ENCODE data around the gene DIAPH1. TPM values are rescaled to one million over a fixed set of nuclear protein-coding genes. Genes with fewer than 3 reads are reported as not detected.
A peak's percentile ranks its signal among the peaks of the same experiment; 100 is the strongest.

Gene DIAPH1
- polyA plus RNA-seq, 3 donors from 2014 or later: 108 to 187 (median 123) TPM

DNA sequence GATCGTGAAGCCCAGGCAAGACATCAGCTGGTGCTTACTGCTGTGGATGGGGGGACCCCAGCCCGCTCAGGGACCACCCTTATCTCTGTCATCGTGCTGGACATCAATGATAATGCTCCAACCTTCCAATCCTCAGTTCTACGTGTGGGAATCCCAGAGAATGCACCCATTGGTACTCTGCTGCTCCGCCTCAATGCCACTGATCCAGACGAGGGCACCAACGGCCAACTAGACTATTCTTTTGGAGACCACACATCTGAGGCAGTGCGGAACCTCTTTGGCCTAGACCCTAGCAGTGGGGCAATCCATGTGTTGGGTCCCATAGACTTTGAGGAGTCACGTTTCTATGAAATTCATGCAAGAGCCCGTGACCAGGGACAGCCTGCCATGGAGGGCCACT is 129.0 kb downstream of the DIAPH1 start:
- Mint-ChIP-seq H3K27ac (no peak overlapping the region), H3K27me3 (ENCODE audit: low read depth in 3 of 3) (peaks cover 13 to 28% (median 23%) of the 10 kb centered on the region in 3 donors)

DNA sequence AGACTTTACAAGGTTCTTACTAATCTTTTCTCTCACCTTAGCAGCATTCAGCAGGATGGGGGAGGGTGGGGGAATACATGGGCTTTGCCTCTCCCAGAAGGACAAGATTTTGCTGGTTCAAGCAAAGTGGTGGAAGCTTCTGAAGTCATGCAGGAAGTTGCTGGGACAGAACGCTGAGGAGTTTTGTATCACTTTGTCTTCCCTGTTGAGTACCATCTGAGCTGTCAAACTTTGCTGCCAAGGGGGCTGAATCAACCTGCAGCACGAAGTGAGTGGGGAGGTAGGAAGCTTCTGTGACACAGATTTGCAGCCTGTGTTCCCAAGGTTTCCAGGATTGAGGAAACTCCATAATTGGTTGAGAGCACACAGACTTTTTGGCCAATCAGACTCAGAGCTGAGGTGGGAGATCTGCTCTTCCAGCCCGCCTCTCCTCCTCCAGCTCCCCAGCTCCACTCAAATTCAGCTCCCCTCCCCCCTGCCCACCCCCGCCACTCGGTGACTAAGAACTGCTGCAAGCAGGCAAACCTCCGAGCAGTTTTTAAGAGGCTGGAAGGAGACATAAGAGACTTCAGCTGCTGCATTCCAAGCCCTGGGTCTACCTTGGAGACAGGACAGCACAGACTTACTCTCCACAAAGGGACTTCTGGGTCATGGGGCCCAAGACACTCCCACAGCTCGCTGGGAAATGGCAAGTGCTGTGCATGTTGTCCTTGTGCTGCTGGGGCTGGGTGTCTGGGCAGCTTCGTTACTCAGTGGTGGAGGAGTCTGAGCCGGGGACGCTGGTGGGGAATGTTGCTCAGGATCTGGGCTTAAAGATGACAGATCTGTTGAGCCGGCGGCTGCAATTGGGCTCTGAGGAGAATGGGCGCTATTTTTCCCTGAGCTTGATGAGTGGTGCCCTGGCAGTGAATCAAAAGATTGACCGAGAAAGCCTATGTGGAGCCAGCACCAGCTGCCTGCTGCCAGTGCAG is 129.9 kb downstream of the DIAPH1 start, which contains the start of gene PCDHGC5:
PCDHGC5 (plus strand) TSS at position 491 of the 971 bp plus-strand sequence; CDS start at position 651, 160 bp downstream.
- Mint-ChIP-seq H3K36me3 (peaks cover 0 to 4% (median 0%) of the 10 kb centered on the region in 3 donors), H3K27me3 (ENCODE audit: low read depth in 3 of 3) (peaks cover 12 to 29% (median 22%) of the 10 kb centered on the region in 3 donors), H3K4me1 (peaks cover 6 to 22% of the 10 kb centered on the region in 2 donors), H3K4me3 (no peak within 1 kb of the TSS), H3K27ac (no peak within 1 kb of the TSS), H3K9me3 (peaks cover 0 to 6% (median 0%) of the 10 kb centered on the region in 6 donors)
- DNase-seq: no peak

More for the DNA sequence above, 129.0 kb downstream of the DIAPH1 start:
- DNase-seq: no peak
- H3K4me3 Mint-ChIP-seq: no peak overlapping the region
- H3K4me1 Mint-ChIP-seq: peaks cover 8 to 14% of the 10 kb centered on the region in 2 donors
- peaks cover 0 to 4% (median 0%) of the 10 kb centered on the region in 3 donors for H3K36me3 Mint-ChIP-seq
- peaks cover 0 to 6% (median 0%) of the 10 kb centered on the region in 6 donors for H3K9me3 Mint-ChIP-seq

DNA sequence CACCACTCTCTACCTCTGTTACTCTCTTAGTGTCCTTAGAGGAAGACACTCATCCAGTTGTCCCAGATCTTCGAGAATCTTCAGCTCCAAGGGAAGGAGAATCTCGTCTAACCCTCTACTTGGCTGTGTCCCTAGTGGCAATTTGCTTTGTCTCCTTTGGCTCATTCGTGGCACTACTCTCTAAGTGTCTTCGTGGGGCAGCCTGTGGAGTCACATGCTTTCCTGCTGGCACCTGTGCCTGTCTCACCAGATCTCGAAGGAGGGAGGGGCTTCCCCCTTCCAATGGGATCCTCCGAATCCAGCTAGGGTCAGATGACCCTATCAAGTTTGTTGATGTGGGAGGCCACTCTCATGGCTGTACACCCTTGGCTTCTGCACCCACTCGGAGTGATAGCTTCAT is 131.7 kb downstream of the DIAPH1 start:
- H3K4me1 Mint-ChIP-seq: peaks cover 6 to 12% of the 10 kb centered on the region in 2 donors
- peaks cover 0 to 6% (median 0%) of the 10 kb centered on the region in 6 donors for H3K9me3 Mint-ChIP-seq
- H3K27me3 Mint-ChIP-seq (ENCODE audit: low read depth in 3 of 3): peaks cover 12 to 31% (median 29%) of the 10 kb centered on the region in 3 donors
- H3K4me3 Mint-ChIP-seq: no peak overlapping the region
- DNase-seq: no peak
- peaks cover 0 to 4% (median 0%) of the 10 kb centered on the region in 3 donors for H3K36me3 Mint-ChIP-seq
- no peak overlapping the region for H3K27ac Mint-ChIP-seq

- H3K27me3 Mint-ChIP-seq (ENCODE audit: low read depth in 3 of 3): peaks cover 12 to 30% (median 26%) of the 10 kb centered on the region in 3 donors
- H3K4me3 Mint-ChIP-seq: no peak overlapping the region
- H3K27ac Mint-ChIP-seq: no peak overlapping the region
- H3K4me1 Mint-ChIP-seq: peaks cover 2 to 9% of the 10 kb centered on the region in 2 donors
- DNase-seq: no peak
- peaks cover 0 to 4% (median 0%) of the 10 kb centered on the region in 3 donors for H3K36me3 Mint-ChIP-seq
- H3K9me3 Mint-ChIP-seq: peaks cover 0 to 6% (median 0%) of the 10 kb centered on the region in 6 donors
Measured at GRCh38 chr5:141486091-141486490, 132.7 kb downstream of the DIAPH1 start.

DNA sequence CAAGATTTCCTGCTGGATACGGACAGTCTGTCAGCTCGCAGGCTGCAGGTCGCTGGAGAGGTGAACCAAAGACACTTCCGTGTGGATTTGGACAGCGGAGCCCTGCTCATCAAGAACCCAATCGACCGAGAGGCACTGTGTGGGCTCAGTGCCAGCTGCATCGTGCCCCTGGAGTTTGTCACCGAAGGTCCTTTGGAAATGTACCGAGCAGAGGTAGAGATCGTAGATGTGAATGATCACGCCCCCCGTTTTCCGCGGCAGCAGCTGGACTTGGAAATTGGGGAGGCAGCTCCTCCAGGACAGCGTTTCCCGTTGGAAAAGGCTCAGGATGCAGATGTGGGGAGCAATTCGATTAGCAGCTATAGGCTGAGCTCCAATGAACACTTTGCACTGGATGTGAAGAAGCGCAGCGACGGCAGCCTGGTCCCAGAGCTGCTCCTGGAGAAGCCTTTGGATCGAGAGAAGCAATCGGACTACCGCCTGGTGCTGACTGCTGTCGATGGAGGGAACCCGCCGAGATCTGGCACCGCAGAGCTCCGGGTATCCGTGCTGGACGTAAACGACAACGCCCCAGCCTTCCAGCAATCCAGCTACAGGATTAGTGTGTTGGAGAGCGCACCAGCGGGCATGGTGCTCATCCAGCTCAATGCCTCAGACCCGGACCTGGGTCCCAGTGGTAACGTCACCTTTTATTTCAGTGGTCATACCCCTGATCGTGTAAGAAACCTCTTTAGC is 133.3 kb downstream of the DIAPH1 start:
- H3K9me3 Mint-ChIP-seq: peaks cover 0 to 3% (median 0%) of the 10 kb centered on the region in 6 donors
- no peaks in the 10 kb centered on the region for H3K36me3 Mint-ChIP-seq
- peaks cover 12 to 33% (median 20%) of the 10 kb centered on the region in 3 donors for H3K27me3 Mint-ChIP-seq (ENCODE audit: low read depth in 3 of 3)
- H3K4me1 Mint-ChIP-seq: peaks cover 2 to 9% of the 10 kb centered on the region in 2 donors
- no peak overlapping the region for H3K27ac Mint-ChIP-seq
- H3K4me3 Mint-ChIP-seq: no peak overlapping the region
- DNase-seq: no peak

DNA sequence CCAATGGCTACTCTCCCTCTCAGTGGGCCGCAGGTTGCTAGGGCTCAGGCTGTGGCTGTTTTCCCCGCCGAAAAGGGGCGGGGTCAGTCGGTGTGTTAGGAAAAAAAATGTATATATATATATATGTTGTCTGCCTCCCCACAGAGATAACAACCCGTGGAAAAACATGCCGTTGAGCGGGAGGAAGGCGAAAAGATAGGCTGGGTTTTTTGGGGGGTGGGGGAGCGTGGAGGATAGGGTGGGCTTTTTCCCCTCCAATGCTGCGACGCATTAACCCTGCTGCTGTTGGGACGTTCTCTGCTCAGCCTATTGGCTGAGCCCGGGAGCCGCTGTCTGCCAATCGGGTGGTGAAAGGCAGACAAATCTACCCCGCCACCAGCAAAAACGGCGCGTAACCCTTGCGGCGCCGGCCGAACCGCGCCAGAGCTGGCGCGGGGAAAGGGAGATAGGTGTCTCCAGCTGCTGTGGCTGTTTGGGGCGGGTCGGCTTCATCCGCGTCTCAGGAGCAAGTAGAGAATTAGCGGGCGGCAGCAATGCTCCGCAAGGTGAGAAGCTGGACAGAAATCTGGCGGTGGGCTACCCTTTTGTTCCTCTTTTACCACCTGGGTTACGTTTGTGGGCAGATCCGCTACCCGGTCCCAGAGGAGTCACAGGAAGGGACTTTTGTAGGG is 134.0 kb downstream of the DIAPH1 start, which contains the start of gene PCDHGC4:
PCDHGC4 (plus strand) TSS at position 390 of the 671 bp plus-strand sequence; CDS start at position 534, 144 bp downstream.
- no peak for DNase-seq
- Mint-ChIP-seq H3K4me3 (peak within 1 kb of the TSS in 4 of 5 donors; percentile 11 to 34 (median 14)), H3K9me3 (peaks cover 0 to 3% (median 0%) of the 10 kb centered on the region in 6 donors), H3K4me1 (peaks cover 2 to 9% of the 10 kb centered on the region in 2 donors), H3K27ac (no peak within 1 kb of the TSS), H3K36me3 (no peaks in the 10 kb centered on the region), H3K27me3 (ENCODE audit: low read depth in 3 of 3) (peaks cover 11 to 36% (median 17%) of the 10 kb centered on the region in 3 donors)

GRCh38 chr5:141484310-141484640 is 134.5 kb downstream of the DIAPH1 start:
- H3K27me3 Mint-ChIP-seq (ENCODE audit: low read depth in 3 of 3): peaks cover 8 to 41% (median 21%) of the 10 kb centered on the region in 3 donors

GRCh38 chr5:141483902-141484301 is 134.9 kb downstream of the DIAPH1 start:
- no peak overlapping the region for H3K4me3 Mint-ChIP-seq
- no peaks in the 10 kb centered on the region for H3K36me3 Mint-ChIP-seq

More at GRCh38 chr5:141484310-141484640, 134.5 kb downstream of the DIAPH1 start:
- Mint-ChIP-seq H3K27ac (no peak overlapping the region), H3K4me1 (peaks cover 2 to 9% of the 10 kb centered on the region in 2 donors), H3K36me3 (no peaks in the 10 kb centered on the region), H3K9me3 (peaks cover 0 to 3% (median 0%) of the 10 kb centered on the region in 6 donors), H3K4me3 (peak overlapping the region in 2 of 5 donors; percentile 11 to 34)
- DNase-seq: no peak

DNA sequence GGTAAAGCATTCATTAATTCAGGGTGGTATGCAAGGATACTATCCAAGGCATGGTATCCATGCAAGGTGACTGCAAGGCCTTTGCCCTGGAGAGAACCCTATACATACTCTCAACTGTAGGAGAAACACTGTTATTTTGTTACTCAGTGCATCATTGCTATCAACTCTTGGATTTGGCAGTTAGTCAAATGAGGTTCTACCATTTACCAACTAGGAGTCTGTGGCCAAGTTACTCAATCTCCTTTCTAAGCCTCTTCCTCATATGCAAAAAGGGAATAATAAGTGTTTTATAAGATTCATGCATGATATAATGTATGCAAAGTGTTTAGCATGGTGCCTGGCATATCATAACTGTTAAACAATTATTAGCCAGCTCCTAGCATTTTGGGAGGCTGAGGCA is 139.0 kb downstream of the DIAPH1 start:
- no peak overlapping the region for H3K4me3 Mint-ChIP-seq
- H3K27ac Mint-ChIP-seq: no peak overlapping the region
- H3K9me3 Mint-ChIP-seq: no peaks in the 10 kb centered on the region
- H3K4me1 Mint-ChIP-seq: peaks cover 20 to 26% of the 10 kb centered on the region in 2 donors
- DNase-seq: no peak
- H3K27me3 Mint-ChIP-seq (ENCODE audit: low read depth in 3 of 3): peaks cover 15 to 48% (median 37%) of the 10 kb centered on the region in 3 donors
- no peaks in the 10 kb centered on the region for H3K36me3 Mint-ChIP-seq

More at GRCh38 chr5:141483902-141484301, 134.9 kb downstream of the DIAPH1 start:
- Mint-ChIP-seq H3K27ac (no peak overlapping the region), H3K4me1 (peaks cover 2 to 9% of the 10 kb centered on the region in 2 donors), H3K9me3 (peaks cover 0 to 3% (median 0%) of the 10 kb centered on the region in 6 donors), H3K27me3 (ENCODE audit: low read depth in 3 of 3) (peaks cover 8 to 42% (median 21%) of the 10 kb centered on the region in 3 donors)
- no peak for DNase-seq

GRCh38 chr5:141478321-141478945 is 140.4 kb downstream of the DIAPH1 start:
- H3K27me3 Mint-ChIP-seq (ENCODE audit: low read depth in 3 of 3): peaks cover 15 to 45% (median 33%) of the 10 kb centered on the region in 3 donors
- DNase-seq: no peak
- no peak overlapping the region for H3K27ac Mint-ChIP-seq
- no peaks in the 10 kb centered on the region for H3K9me3 Mint-ChIP-seq
- peaks cover 19 to 20% of the 10 kb centered on the region in 2 donors for H3K4me1 Mint-ChIP-seq
- H3K36me3 Mint-ChIP-seq: no peaks in the 10 kb centered on the region
- no peak overlapping the region for H3K4me3 Mint-ChIP-seq

GRCh38 chr5:141477815-141478214 is 141.0 kb downstream of the DIAPH1 start:
- no peak for DNase-seq
- Mint-ChIP-seq H3K4me1 (peaks cover 19 to 20% of the 10 kb centered on the region in 2 donors), H3K4me3 (no peak overlapping the region), H3K27ac (no peak overlapping the region), H3K9me3 (no peaks in the 10 kb centered on the region), H3K27me3 (ENCODE audit: low read depth in 3 of 3) (peaks cover 15 to 45% (median 29%) of the 10 kb centered on the region in 3 donors), H3K36me3 (no peaks in the 10 kb centered on the region)

GRCh38 chr5:141477044-141477575 is 141.7 kb downstream of the DIAPH1 start:
- peaks cover 19 to 20% of the 10 kb centered on the region in 2 donors for H3K4me1 Mint-ChIP-seq
- no peaks in the 10 kb centered on the region for H3K9me3 Mint-ChIP-seq
- H3K27me3 Mint-ChIP-seq (ENCODE audit: low read depth in 3 of 3): peaks cover 15 to 40% (median 25%) of the 10 kb centered on the region in 3 donors
- no peaks in the 10 kb centered on the region for H3K36me3 Mint-ChIP-seq
- DNase-seq: no peak
- H3K4me3 Mint-ChIP-seq: peak overlapping the region in 3 of 5 donors; percentile 71 to 88 (median 75)
- no peak overlapping the region for H3K27ac Mint-ChIP-seq

Data from immature natural killer cell (primary cell).